ENCODE data around the gene NADSYN1. TPM values are rescaled to one million over a fixed set of nuclear protein-coding genes. Genes with fewer than 3 reads are reported as not detected.

The NADSYN1 gene
- total RNA-seq, 2 experiments from 2014 or later: 106 to 112 TPM

DNA sequence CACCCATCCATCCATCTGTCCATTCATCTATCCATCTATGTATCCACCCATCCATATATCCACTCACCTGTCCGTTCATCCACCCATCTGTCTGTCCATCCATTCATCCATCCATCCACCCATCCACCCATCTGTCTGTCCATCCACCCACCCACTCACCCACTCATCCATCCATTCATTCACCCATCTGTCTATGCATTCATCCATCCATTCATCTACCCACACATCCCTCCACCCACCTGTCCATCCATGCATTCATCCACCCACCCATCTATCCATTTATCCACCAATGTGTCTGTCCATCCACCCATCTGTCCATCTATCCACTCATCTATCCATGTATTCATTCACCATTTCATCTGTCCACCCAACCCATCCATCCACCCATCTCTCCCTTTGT is 33.3 kb downstream of the NADSYN1 start:
- peaks cover 93% of the 10 kb centered on the region for H3K36me3 Mint-ChIP-seq (ENCODE audit: low read depth)
- intact Hi-C loops (cut with DNase I, micrococcal nuclease): no loop called here
- H3K36me3 ChIP-seq (ENCODE audit: insufficient read depth, low read length): peaks cover 72% of the 10 kb centered on the region

DNA sequence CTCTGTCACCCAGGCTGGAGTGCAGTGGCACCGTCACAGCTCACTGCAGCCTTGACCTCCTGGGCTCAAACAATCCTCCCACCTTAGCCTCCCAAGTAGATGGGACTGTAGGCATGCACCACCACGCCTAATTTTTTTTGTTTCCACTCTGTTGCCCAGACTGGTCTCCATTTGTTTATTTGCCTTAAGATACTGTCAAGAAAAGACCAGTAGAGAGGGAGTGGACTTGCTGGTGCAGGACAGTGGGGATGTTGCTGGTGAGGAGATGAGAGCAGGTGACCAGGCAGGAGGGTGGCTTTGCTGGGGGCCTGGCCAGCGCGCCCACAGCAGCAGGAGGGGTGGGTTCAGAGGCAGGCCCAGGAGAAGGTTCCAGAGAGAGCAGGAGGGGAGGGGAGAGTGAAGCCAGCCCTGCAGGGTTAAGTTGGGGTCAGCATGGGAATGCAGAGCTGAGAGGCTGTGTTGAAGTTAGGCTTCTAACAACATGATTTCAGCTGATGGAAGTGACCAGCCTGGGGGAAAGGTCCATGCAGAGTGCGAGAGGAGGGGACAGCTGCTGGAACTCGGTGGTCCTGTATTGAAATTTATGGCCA is 35.8 kb downstream of the NADSYN1 start:
- TF ChIP-seq, protein P1, sequence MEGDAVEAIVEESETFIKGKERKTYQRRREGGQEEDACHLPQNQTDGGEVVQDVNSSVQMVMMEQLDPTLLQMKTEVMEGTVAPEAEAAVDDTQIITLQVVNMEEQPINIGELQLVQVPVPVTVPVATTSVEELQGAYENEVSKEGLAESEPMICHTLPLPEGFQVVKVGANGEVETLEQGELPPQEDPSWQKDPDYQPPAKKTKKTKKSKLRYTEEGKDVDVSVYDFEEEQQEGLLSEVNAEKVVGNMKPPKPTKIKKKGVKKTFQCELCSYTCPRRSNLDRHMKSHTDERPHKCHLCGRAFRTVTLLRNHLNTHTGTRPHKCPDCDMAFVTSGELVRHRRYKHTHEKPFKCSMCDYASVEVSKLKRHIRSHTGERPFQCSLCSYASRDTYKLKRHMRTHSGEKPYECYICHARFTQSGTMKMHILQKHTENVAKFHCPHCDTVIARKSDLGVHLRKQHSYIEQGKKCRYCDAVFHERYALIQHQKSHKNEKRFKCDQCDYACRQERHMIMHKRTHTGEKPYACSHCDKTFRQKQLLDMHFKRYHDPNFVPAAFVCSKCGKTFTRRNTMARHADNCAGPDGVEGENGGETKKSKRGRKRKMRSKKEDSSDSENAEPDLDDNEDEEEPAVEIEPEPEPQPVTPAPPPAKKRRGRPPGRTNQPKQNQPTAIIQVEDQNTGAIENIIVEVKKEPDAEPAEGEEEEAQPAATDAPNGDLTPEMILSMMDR (IDR thresholded peaks at IDR 0.05): no peak
- no peaks in the 10 kb centered on the region for H3K27me3 ChIP-seq (ENCODE audit: control insufficient read depth in 1 of 2, insufficient read depth in 2 of 2, low read length in 2 of 2)
- Mint-ChIP-seq H3K36me3 (ENCODE audit: low read depth) (peaks cover 93% of the 10 kb centered on the region), H3K4me1 (ENCODE audit: low read depth) (no peaks in the 10 kb centered on the region), H3K27me3 (no peaks in the 10 kb centered on the region), H3K9me3 (no peaks in the 10 kb centered on the region), H3K27ac (no peak overlapping the region), H3K4me3 (no peak overlapping the region)
- DNase-seq (peak in 1 of 14 experiments; percentile 8), ATAC-seq (ENCODE audit: poor library complexity) (no peak)
- H3K4me1 ChIP-seq (ENCODE audit: insufficient read depth, low read length): no peaks in the 10 kb centered on the region
- ChIA-PET POLR2A (no interaction called here), CTCF (no interaction called here)
- intact Hi-C loops (cut with DNase I, micrococcal nuclease): no loop called here
- no peaks in the 10 kb centered on the region for H3K9me3 ChIP-seq (ENCODE audit: control insufficient read depth in 1 of 2, insufficient read depth in 1 of 2, low read length in 2 of 2)
- H3K36me3 ChIP-seq (ENCODE audit: insufficient read depth, low read length): peaks cover 60% of the 10 kb centered on the region
- H3K4me3 ChIP-seq (ENCODE audit: low read length): no peak overlapping the region
- H3K27ac ChIP-seq (ENCODE audit: low read depth in 1 of 2, low read length in 2 of 2): no peak overlapping the region

More for the DNA sequence above, 33.3 kb downstream of the NADSYN1 start:
- TF ChIP-seq, protein P1 (IDR thresholded peaks at IDR 0.05): no peak
- ChIA-PET CTCF (no interaction called here), POLR2A (no interaction called here)
- no peak overlapping the region for H3K27ac ChIP-seq (ENCODE audit: low read depth in 1 of 2, low read length in 2 of 2)
- H3K4me1 Mint-ChIP-seq (ENCODE audit: low read depth): no peaks in the 10 kb centered on the region
- no peaks in the 10 kb centered on the region for H3K27me3 ChIP-seq (ENCODE audit: control insufficient read depth in 1 of 2, insufficient read depth in 2 of 2, low read length in 2 of 2)
- ATAC-seq (ENCODE audit: poor library complexity): no peak
- H3K4me3 ChIP-seq (ENCODE audit: low read length): no peak overlapping the region
- H3K27ac Mint-ChIP-seq: no peak overlapping the region
- no peak overlapping the region for H3K4me3 Mint-ChIP-seq
- H3K4me1 ChIP-seq (ENCODE audit: insufficient read depth, low read length): no peaks in the 10 kb centered on the region
- no peaks in the 10 kb centered on the region for H3K27me3 Mint-ChIP-seq
- H3K9me3 Mint-ChIP-seq: no peaks in the 10 kb centered on the region
- H3K9me3 ChIP-seq (ENCODE audit: control insufficient read depth in 1 of 2, insufficient read depth in 1 of 2, low read length in 2 of 2): no peaks in the 10 kb centered on the region
- DNase-seq: no peak

DNA sequence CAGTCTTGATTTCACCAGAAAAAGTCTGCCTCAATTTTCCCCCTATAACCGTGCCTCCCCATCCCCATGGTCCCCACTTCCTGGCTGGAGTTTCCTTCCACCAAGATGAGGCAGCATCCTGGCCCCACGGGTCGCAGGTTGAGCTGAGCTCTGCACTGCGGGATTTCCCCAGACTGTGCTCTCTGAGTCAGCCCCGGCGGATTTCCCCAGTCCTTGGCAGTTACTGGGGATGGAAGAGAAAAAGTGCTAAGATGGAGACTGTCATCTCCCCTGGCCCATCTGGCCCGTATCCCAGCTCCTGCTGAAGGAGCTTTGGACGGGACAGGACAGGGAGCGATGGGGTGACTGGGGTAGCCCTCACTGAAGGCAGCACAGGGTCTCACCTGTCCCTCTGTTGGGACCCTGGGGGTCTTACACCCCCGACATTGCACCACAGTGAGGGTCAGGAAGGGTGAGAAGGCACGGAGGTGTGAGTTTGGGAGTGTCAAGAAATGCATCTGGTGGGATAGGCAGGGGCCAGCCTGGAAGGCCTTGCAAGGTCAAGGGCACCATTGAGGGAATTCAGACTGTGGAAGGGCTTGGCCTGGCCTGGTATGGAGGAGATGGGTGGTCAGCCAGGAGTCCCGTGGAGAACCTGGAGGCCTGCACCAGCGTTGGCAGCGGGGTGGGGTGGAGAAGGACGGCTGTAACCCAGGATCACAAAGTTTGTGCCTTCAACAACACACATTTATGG is 36.5 kb downstream of the NADSYN1 start:
- peaks cover 92% of the 10 kb centered on the region for H3K36me3 Mint-ChIP-seq (ENCODE audit: low read depth)
- intact Hi-C loops (cut with DNase I, micrococcal nuclease): no loop called here
- H3K4me3 ChIP-seq (ENCODE audit: low read length): no peak overlapping the region
- DNase-seq (peak in 2 of 14 experiments; percentile 19 to 31), ATAC-seq (ENCODE audit: poor library complexity) (no peak)
- no peak overlapping the region for H3K4me3 Mint-ChIP-seq
- ChIA-PET POLR2A (no interaction called here), CTCF (interaction anchor here (0.6 kb wide), 1 partner anchor 8 kb away, joined by 4 read pairs; no protein-coding TSS in a partner anchor)
- TF ChIP-seq, protein P1 (IDR thresholded peaks at IDR 0.05): no peak
- peaks cover 60% of the 10 kb centered on the region for H3K36me3 ChIP-seq (ENCODE audit: insufficient read depth, low read length)
- H3K27ac Mint-ChIP-seq: no peak overlapping the region
- no peaks in the 10 kb centered on the region for H3K9me3 Mint-ChIP-seq
- no peaks in the 10 kb centered on the region for H3K9me3 ChIP-seq (ENCODE audit: control insufficient read depth in 1 of 2, insufficient read depth in 1 of 2, low read length in 2 of 2)
- no peak overlapping the region for H3K27ac ChIP-seq (ENCODE audit: low read depth in 1 of 2, low read length in 2 of 2)
- no peaks in the 10 kb centered on the region for H3K4me1 ChIP-seq (ENCODE audit: insufficient read depth, low read length)
- H3K27me3 Mint-ChIP-seq: no peaks in the 10 kb centered on the region
- H3K27me3 ChIP-seq (ENCODE audit: control insufficient read depth in 1 of 2, insufficient read depth in 2 of 2, low read length in 2 of 2): no peaks in the 10 kb centered on the region
- H3K4me1 Mint-ChIP-seq (ENCODE audit: low read depth): no peaks in the 10 kb centered on the region

Data from CD4-positive, alpha-beta T cell (primary cell).